Measurements from ENCODE around the gene CTH.

- no peak for TF ChIP-seq CTCF (IDR thresholded peaks at IDR 0.05)
- no peak for TF ChIP-seq ZFX (IDR thresholded peaks at IDR 0.05; ENCODE audit: borderline replicate concordance)
Measured at GRCh38 chr1:70440642-70441391, 29.7 kb downstream of the CTH start.
